OCI-LY1 (cell line): Measurements from ENCODE around the gene BPIFA2.

Experiments
- H2AFZ ChIP-seq: fragments of 200-600 bp; sonication (generic), shearing (Covaris generic); 2 replicates; pipeline ENCODE4 v1.6.0; 2014; ENCODE audit warnings: antibody characterized with exemption, mild to moderate bottlenecking, low read length
- H3F3A ChIP-seq: fragments of 200-600 bp; sonication (generic), shearing (Covaris generic); 2 replicates; pipeline ENCODE4 v1.6.0; 2014; ENCODE audit warnings: mild to moderate bottlenecking, antibody characterized with exemption, low read length, moderate library complexity; ENCODE audit not compliant: insufficient read depth
- H3K27ac ChIP-seq: fragments of 200-600 bp; sonication (generic); 2 replicates; pipeline ENCODE4 v1.5.1; 2014; ENCODE audit warnings: low read length, mixed run types, mild to moderate bottlenecking, low read depth; ENCODE audit not compliant: poor library complexity, severe bottlenecking
- H3K27me3 ChIP-seq: fragments of 200-600 bp; sonication (generic); 2 replicates; pipeline ENCODE4 v1.6.0; 2014; ENCODE audit warnings: antibody characterized with exemption, mild to moderate bottlenecking, low read length, moderate library complexity; ENCODE audit not compliant: insufficient read depth
- H3K36me3 ChIP-seq: fragments of 200-600 bp; sonication (generic); 2 replicates; pipeline ENCODE4 v1.6.1; 2014; ENCODE audit warnings: mild to moderate bottlenecking, antibody characterized with exemption, low read length, moderate library complexity, mixed read lengths; ENCODE audit not compliant: insufficient read depth
- H3K4me1 ChIP-seq: fragments of 200-600 bp; sonication (generic); 2 replicates; pipeline ENCODE4 v1.5.1; 2014; ENCODE audit warnings: mild to moderate bottlenecking, low read length, moderate library complexity; ENCODE audit not compliant: insufficient read depth, severe bottlenecking
- H3K4me2 ChIP-seq: fragments of 200-600 bp; sonication (generic), shearing (Covaris generic); 2 replicates; pipeline ENCODE4 v1.6.1; 2014; ENCODE audit warnings: low read length
- H3K4me3 ChIP-seq: fragments of 200-600 bp; sonication (generic); 2 replicates; pipeline ENCODE4 v1.5.1; 2014; ENCODE audit warnings: low read length, low read depth, mild to moderate bottlenecking, mixed read lengths; ENCODE audit not compliant: poor library complexity, severe bottlenecking
- H3K79me2 ChIP-seq: fragments of 200-600 bp; shearing (Covaris generic); 2 replicates; pipeline ENCODE4 v1.6.1; 2016; ENCODE audit warnings: mixed run types, low read length, mixed read lengths; ENCODE audit not compliant: insufficient read depth
- H3K9ac ChIP-seq: fragments of 200-600 bp; sonication (generic), shearing (Covaris generic); 2 replicates; pipeline ENCODE4 v1.6.1; 2014; ENCODE audit warnings: mild to moderate bottlenecking, low read length, mixed read lengths
- H3K9me2 ChIP-seq: fragments of 200-600 bp; sonication (generic), shearing (Covaris generic); 2 replicates; pipeline ENCODE4 v1.6.1; 2014; ENCODE audit warnings: low read depth, mild to moderate bottlenecking, low read length, mixed read lengths
- H3K9me3 ChIP-seq: fragments of 200-600 bp; shearing (Covaris generic); 2 replicates; pipeline ENCODE4 v1.6.1; 2014; ENCODE audit warnings: low read length, mixed read lengths
- H4K20me1 ChIP-seq: fragments of 200-600 bp; sonication (generic), shearing (Covaris generic); 2 replicates; pipeline ENCODE4 v1.6.0; 2016; ENCODE audit warnings: mild to moderate bottlenecking, low read length; ENCODE audit not compliant: insufficient read depth
- EZH2 ChIP-seq: fragments of 200-600 bp; sonication (generic), shearing (Covaris generic); IDR thresholded peaks from 2 replicates; pipeline ENCODE4 v1.8.0; 2017; ENCODE audit warnings: borderline replicate concordance, mixed run types, mild to moderate bottlenecking, antibody characterized with exemption, low read length, moderate library complexity, mixed read lengths
- TF ChIP-seq, protein P1 (sequence below): fragments of 200-600 bp; sonication (generic), shearing (Covaris generic); IDR thresholded peaks from 2 replicates; pipeline ENCODE4 v1.5.1; 2017; ENCODE audit warnings: mild to moderate bottlenecking, antibody characterized with exemption, low read length, moderate library complexity, mixed read lengths

Gene BPIFA2

DNA sequence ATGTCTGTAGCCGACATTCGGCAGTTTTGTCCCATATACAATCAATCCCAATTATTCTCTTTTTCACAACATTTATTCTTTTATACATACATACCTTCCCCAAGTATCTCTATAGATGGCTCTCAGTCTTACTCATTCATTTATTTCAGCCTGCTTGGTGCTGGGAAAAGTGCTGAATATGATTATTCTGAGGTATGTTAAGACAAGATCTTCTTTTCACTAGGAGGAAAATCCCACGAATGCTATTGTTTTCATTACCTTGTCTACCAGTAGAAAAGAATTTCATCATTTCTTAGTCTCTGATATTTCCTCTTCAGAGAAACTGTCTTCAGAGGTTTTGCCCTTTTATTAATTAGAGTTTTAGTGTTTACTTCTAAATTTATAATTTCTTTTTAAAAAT is 35.5 kb downstream of the BPIFA2 start:
- no peaks in the 10 kb centered on the region; the same call in 1 of the 2 replicates for H3K27me3 ChIP-seq
- no peaks in the 10 kb centered on the region for H3F3A ChIP-seq
- no peaks in the 10 kb centered on the region for H3K9me2 ChIP-seq
- no peaks in the 10 kb centered on the region for H4K20me1 ChIP-seq
- H3K4me1 ChIP-seq = no peaks in the 10 kb centered on the region
- H3K27ac ChIP-seq = no peak overlapping the region
- no peaks in the 10 kb centered on the region for H3K9me3 ChIP-seq
- H3K9ac ChIP-seq = no peak overlapping the region
- H2AFZ ChIP-seq = no peak overlapping the region
- H3K4me3 ChIP-seq = no peak overlapping the region
- H3K36me3 ChIP-seq = no peaks in the 10 kb centered on the region
- no peaks in the 10 kb centered on the region for H3K79me2 ChIP-seq
- no peak for TF ChIP-seq EZH2
- TF ChIP-seq, protein P1, sequence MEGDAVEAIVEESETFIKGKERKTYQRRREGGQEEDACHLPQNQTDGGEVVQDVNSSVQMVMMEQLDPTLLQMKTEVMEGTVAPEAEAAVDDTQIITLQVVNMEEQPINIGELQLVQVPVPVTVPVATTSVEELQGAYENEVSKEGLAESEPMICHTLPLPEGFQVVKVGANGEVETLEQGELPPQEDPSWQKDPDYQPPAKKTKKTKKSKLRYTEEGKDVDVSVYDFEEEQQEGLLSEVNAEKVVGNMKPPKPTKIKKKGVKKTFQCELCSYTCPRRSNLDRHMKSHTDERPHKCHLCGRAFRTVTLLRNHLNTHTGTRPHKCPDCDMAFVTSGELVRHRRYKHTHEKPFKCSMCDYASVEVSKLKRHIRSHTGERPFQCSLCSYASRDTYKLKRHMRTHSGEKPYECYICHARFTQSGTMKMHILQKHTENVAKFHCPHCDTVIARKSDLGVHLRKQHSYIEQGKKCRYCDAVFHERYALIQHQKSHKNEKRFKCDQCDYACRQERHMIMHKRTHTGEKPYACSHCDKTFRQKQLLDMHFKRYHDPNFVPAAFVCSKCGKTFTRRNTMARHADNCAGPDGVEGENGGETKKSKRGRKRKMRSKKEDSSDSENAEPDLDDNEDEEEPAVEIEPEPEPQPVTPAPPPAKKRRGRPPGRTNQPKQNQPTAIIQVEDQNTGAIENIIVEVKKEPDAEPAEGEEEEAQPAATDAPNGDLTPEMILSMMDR = no peak
- no peak overlapping the region for H3K4me2 ChIP-seq

DNA sequence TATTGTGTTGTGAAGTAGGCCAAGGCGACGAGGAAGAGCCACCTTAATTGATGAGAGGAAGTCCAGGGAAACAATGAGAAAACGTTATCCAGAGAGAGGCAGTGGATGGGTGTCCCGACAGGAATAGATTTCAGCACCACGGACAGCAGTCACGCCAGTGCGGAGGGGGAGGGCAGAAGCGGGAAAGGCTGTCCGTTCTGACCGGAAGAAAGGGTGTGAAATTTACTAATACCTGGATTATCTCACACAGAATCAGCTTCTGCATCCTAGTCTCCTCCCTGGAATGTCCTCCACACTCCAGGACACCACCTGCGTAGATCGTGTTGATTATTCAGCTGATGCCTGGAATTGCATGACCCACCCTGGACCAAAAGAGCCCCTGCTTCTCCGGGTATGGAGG is 41.8 kb downstream of the BPIFA2 start:
- no peak overlapping the region for H3K27ac ChIP-seq
- TF ChIP-seq, protein P1 = no peak
- no peak for TF ChIP-seq EZH2
- H3F3A ChIP-seq = no peaks in the 10 kb centered on the region
- no peak overlapping the region for H3K4me3 ChIP-seq
- no peaks in the 10 kb centered on the region for H3K4me1 ChIP-seq
- no peaks in the 10 kb centered on the region for H3K27me3 ChIP-seq
- no peaks in the 10 kb centered on the region for H4K20me1 ChIP-seq
- no peaks in the 10 kb centered on the region for H3K9me3 ChIP-seq
- H2AFZ ChIP-seq = no peak overlapping the region
- H3K79me2 ChIP-seq = no peaks in the 10 kb centered on the region
- no peaks in the 10 kb centered on the region for H3K9me2 ChIP-seq
- H3K36me3 ChIP-seq = no peaks in the 10 kb centered on the region
- H3K4me2 ChIP-seq = no peak overlapping the region
- no peak overlapping the region for H3K9ac ChIP-seq

DNA sequence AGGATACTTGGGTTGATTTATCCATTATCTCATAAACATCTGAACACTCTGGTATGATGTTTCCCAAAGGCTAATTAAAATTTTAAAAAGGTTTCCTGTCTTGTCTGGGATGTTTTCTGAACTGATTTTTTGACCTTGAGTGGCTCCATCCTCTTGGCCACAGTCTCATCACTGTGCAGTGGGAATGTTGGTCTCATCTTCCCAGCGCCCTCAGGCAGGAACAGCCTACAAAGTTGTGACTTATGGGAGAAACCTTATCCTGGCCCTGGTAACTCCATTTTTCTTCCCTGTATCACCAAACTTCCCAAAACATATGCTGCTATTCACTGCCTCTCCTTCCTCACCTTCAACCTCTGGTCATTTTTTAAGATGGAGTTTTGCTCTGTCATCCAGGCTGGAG is 42.4 kb downstream of the BPIFA2 start:
- Histone ChIP-seq H3K9ac (no peak overlapping the region), H3K36me3 (no peaks in the 10 kb centered on the region), H3K4me2 (no peak overlapping the region), H3K4me1 (no peaks in the 10 kb centered on the region), H3K27ac (no peak overlapping the region), H4K20me1 (no peaks in the 10 kb centered on the region), H3K9me2 (no peaks in the 10 kb centered on the region), H3K79me2 (no peaks in the 10 kb centered on the region), H2AFZ (no peak overlapping the region), H3F3A (no peaks in the 10 kb centered on the region), H3K27me3 (no peaks in the 10 kb centered on the region), H3K9me3 (no peaks in the 10 kb centered on the region), H3K4me3 (no peak overlapping the region)
- TF ChIP-seq, protein P1 = no peak
- no peak for TF ChIP-seq EZH2
